GM18517 (cell line): ENCODE measurements around the gene TAF13.

Source experiments
- ATAC-seq: cut with Tn5 transposase; IDR thresholded peaks from one replicate; pipeline ENCODE4 v1.9.1; 2021; ENCODE audit warnings: mild to moderate bottlenecking, moderate library complexity; ENCODE audit not compliant: unreplicated experiment

Gene TAF13, protein sequence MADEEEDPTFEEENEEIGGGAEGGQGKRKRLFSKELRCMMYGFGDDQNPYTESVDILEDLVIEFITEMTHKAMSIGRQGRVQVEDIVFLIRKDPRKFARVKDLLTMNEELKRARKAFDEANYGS

DNA sequence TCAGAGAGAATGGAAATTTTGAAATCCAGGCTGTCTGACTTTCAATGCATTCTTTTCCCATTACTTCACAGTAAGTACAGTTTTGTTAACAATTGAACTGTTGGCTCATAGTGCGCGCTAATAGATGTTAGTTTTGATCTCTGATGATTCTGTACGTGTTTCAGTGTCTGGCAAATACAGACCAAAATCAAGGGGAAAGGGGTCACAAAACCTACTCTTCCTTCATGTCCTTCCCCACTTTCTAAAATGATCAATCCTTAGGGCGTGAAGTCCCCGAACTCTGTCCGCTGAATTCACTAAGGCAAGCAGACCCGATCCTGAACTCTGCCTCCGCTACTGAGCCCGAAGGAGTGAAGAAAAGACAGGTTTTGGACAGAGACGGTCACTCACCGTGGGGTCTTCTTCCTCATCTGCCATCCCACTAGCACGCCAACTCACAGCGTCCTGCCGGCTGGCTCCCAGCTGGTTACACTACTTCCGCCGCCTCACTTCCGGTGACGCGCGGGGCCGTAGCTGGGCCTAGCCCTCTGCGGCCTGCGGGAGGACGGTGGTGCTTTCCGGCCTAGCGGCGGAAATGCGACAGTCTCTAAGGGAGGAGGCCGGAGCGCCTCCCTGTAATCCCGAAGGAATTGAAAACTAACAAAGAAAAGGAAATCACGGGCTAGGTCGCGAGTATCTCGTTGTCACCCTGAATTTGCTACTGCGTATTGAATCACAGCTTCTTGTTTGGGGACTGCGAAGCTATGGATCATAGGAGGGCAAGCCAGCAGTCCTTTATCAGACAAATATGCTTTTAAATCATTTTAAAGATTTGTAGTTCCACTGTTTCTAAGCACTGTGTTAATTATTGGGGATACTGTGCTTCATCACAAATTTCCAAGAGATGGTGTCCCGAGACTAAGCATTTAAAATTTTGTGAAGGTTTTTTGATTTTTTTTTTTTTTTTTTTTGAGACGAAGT lies at the start of gene TAF13:
Gene TAF13, minus strand, starts transcription at position 473 of the 960 bp plus-strand sequence. Its CDS starts 56 bp downstream, at position 417.
- peak; percentile 96 for ATAC-seq

DNA sequence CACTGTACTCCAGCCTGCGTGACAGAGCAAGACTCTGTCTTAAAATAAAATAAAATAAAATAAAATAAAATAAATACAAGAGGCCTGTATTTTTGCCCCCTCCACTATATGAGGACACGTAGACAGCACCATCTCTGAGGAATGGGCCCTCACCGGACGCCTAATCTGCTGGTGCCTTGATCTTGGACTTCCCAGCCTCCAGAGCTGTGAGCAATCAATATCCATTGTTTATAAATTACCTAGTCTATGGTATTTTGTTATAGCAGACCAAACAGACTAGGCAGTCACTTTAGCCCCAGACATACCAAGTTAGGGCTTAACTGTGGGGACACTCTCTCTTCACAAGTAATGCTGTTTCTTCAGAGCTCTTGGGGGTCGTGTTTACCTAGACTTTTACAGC lies 44.6 kb upstream of the TAF13 start:
- no peak for ATAC-seq

DNA sequence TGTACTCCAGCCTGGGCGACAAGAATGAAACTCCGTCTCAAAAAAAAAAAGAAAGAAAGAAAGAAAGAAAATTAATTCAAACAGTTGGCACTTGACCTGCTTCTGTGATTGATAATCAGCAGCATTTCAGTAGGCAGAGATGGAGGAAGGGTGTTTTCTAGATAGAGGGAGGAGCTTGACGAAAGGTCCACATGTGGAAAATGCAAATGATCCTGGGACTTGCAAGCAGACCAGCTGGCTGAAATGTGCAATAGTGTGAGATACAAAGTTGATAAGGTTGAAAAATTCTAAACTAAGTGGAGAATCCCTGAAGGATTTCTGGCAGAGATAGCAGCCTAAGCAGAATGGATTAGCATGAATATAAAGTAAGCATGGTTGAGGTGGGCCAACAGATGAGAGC lies 42.3 kb upstream of the TAF13 start:
- ATAC-seq: no peak

DNA sequence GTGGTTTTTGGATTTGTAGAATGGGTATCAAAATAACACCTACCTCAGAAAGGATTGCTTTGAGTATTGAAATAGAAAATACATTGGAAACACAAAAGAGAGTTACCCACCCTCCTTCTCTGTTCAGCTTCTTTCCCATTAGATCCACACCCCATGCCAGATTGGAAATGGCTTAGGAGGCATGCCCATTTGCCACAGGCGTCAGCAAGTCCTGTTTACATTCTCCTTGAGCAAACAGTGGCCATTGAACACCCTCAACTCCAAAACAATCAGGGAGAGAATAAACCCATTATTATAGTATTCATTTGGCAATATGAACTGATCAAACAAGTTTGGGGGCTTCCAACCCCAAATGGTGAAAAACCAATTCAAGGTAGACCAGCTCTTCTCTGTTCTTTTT lies 40.5 kb upstream of the TAF13 start:
- ATAC-seq: no peak

DNA sequence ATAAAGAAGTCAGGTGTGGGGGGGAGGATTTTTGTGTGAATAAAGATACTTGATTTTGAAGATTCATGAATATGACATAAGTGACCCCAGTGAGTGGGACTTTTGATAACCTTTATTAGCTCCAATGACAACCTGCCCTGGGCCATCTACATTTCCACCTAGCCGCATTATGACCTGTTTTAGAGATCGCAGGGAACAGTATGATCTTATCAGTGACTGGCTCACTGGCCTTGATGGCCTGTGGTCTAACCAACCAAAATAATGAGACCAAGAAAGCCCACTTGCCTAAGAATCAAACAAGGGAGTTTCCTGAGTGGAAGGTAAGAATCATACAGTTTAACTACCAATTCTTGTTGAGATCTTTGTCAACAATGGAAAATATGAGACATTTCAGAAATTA lies 39.9 kb upstream of the TAF13 start:
- ATAC-seq: no peak

DNA sequence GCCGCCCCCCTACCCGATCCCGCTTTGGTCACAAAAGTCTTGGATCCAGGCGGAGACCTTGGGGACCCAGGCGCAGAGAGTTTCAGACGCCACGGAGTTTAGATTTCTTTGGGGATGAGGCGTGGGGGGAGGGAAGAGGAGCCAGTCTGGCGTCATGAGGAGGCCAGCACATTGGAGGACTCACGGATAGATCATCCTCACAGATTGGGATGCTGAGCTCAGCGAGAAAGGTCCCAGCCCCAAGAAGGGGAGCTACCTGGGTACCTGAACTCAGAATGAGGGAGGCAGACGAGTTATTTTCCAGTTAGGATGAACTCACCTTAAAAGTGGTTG lies 38.5 kb upstream of the TAF13 start:
- no peak for ATAC-seq

DNA sequence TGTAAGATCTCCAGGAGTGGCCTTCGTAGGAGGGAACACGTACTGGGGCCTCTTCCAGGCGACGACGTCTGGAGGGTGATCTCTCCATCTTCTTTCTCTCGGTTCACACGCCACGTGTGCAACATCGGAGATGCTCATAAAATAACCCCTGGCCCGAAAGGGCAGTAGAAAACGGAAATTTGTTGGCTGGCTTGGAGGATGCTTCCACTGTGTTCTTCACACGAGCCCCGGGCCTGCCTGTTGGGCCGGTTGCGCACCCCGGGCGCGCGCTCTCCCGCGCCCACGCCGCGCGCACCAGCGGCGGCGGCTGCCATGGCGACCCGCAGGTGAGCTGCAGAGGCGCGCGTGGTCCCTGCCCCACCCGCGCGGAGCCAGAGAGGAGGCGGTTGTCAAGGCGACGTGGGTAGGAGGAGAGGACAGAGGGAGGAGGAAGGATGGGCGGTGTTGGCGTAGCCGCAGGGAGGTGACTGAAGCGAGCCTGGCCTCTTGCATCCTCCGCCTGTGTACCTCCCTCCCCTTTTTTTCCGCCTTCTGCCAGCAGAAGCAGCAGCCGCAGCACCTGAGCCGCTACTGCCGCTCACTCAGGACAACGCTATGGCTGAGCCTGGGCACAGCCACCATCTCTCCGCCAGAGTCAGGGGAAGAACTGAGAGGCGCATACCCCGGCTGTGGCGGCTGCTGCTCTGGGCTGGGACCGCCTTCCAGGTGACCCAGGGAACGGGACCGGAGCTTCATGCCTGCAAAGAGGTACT lies 38.0 kb upstream of the TAF13 start, which contains the start of gene ELAPOR1:
Gene ELAPOR1, plus strand, starts transcription at position 526 of the 752 bp plus-strand sequence. Its CDS starts 69 bp downstream, at position 595.
- ATAC-seq: peak; percentile 57

DNA sequence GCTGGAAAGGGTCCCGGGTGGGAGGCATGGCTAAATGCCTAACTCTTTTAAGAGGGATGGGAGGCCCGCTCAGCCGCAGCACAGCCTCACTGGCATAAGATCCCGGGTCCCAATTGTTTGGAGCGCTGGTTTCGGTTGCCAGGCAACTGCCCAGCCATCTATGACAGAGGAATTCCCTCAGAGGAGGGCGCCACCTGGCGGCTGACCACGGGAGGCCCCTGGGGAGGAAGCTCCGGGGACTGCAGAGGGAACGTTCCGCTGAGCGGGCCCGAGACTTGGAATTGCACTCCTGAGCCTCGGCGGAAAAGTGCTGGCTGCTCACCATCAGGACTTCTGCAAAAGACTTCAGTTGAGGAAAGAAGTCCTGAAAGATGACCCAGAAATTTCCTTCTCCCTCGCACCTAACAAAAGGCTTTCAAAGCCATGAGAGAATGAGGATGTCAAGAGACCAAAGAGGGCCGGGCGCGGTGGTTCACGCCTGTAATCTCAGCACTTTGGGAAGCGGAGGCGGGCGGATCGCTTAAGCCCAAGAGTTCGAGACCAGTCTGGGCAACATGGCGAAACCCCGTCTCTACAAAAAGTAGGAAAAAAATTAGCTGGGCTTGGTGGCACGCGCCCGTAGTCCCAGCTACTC lies 37.0 kb upstream of the TAF13 start:
- ATAC-seq: peak; percentile 72

DNA sequence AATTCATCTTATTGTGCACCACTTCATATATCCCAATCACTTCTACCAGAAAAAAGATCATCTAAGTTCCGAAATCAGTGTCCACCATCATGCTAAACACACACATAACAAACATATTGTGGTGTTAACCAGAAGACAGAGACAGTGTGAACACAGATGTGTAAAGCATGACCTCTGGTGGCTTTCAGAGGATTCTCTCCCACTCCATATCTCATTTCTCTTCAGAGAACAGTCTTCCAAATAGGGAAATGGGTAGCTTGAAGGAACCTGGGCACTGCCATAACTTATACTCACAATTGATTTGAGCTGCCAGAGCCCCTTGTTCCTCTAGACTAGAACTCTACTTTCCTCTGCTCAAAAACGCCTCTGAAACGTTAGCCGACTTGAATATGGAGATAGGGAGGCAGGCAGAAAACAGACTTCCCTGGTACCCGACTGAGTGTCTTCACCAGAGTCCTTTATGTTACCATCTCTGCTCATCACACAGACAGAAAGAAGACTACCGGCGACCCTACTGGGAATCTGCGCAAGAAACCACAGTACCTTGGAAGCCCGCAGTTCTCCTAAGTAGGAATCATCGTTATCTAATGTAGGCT lies 36.4 kb upstream of the TAF13 start:
- ATAC-seq: no peak

DNA sequence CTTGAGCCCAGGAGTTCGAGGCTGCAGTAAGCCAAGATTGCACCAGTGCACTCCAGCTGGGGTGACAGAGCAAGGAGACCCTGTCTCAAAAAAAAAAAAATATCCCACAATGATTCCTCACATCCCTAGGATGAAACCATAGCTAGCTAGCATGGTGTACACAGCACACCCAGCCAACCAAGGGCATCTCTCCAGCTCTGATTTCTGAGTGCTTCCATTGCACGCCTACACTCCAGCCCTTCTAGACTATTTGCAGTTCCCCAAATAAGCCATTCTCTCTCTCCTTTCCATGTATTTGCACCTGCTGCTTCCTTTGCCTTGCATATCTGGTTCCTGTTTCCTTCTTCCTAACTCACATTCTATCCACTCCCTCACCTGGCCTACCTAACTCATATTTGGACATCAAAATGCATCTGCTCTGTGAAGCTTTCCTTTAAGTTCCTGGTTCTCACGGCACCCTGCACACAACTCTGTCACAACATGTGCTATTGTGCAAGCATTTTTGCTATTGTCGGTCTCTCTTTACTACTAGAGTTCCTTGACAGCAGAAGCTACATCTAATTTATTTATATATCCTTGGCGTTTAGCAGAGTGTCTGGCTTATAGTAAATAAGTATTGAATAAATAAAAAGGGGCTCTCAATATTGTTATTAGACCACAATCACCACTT lies 35.7 kb upstream of the TAF13 start:
- no peak for ATAC-seq

DNA sequence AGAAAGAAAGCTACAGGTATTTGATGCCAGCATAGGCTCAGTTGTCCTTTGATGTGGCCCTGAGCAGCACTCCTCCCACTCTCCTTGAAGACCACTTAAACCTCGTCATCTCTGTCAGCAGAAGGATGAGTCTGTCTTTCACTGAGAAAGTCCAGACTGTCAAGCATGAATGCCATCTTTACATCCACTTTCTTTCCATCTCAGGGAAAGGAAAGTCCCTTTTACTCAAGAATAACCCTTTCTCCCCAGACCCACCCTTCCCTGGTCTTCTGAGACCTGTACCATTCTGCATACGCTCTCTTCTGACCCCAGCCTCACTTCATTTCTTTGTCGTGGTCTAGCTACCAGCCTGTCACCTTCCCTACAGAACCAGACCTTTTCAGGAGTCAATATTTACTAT lies 34.1 kb upstream of the TAF13 start:
- ATAC-seq: no peak

DNA sequence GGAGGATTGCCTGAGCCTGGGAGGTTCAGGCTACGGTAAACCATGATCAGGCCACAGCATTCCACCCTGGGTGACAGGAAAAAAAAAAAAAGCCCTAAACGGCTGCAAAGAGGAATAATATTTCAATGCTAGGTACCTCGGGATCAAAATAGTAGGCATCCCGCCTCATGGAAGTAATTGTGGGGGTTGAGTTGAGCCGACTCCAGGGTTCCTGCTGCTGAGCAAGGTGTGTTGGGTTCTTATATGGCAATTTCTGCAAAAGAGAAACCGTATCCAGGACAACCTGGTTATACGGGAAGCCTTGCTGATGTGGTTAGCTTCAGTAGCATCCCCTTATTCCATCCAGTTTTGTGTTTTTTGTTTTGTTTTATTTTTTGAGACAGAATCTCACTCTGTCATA lies 32.0 kb upstream of the TAF13 start:
- no peak for ATAC-seq

DNA sequence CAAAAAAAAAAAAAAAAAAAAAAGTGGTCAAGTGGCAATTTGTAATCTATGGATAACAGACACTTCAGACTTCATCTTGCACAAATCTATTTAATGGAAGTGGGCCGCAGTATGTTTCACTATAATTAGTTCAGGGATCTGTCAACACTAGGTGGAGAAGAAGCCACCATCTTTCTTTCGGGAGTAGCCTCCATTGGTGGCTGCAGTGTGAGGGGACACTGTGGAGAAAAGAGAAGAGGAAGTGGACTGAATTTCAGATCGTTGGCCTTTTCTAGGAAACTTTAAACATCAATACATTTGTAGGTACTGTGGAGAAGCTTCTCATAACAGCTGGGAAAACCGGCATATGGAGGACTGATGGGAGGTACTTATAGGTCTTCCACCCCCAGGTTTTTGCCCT lies 30.1 kb upstream of the TAF13 start:
- ATAC-seq: no peak

DNA sequence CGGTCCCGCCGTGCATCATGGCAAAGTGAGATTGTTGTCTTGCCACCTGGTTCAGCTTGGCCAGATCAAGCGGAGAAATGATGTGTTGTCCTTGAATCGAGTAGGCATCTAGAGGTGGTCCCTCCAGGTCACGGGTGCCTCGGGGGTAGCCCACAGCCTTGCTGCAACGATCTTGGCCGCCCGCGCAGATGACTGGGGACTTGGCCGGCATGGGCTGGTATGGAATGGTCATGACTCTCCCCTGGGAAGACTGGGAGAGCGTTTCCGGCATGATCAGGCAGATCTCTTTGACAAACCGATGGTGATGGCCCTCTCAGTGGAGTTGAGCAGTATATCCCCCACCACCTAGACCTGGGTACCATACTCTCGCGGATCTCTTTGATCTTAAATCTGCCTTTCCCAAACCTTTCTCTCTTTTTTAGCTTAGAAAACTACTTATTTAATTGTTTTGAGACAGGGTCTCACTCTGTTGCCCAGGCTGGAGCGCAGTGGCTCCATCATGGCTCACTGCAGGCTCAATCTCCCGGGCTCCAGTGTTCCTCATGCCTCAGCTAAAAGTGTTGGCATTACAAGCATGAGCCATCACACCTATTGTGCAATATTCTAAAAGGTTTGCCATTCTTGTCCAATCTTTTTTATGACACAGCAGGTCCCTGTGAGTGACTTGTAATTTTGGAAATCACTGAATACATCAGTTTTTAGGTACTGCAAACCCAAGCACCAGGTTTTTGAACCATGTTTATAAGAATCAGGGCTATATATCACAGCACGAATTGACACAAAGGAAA lies 28.8 kb upstream of the TAF13 start:
- ATAC-seq: no peak

DNA sequence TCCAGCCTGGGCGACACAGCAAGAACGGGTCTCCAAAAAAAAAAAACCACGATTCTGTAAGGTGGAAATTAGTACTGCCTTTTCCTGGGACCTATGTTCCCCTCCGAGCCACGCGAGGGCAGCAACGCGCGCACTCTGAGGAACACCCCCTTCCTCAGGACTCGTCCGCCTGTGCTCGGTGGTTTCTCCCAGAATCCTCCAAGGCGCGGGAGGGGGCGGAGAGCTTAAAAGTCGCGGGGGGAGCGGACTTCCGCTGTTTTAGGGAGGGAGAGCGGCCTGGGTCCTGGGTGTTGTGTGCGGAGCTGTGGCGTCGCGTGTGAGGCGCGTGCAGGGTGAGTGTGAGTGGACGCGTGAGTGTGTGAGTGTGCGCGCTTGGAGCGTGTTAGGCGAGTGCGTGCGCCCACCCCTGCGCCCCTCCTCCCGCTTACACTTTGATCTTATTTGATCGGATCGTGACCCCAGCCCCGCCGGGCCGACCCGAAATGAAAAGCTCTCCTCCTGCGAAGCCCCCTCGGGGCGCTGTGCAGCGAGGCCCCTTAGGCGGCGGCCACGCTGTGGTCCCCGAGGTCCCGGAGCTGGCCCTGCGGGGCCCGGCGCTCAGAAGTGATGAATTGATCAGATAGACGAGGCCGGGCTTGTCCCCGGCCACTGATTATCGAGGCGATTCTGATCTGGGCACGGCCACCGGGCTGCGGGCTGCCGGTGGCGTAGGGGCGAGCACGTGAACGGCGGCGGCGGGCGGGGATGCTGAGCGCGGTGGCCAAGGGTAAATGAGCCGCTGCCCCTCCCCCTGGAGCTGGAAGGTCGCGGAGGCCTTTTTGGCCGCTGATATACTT lies 24.4 kb upstream of the TAF13 start:
- ATAC-seq: peak; percentile 82

DNA sequence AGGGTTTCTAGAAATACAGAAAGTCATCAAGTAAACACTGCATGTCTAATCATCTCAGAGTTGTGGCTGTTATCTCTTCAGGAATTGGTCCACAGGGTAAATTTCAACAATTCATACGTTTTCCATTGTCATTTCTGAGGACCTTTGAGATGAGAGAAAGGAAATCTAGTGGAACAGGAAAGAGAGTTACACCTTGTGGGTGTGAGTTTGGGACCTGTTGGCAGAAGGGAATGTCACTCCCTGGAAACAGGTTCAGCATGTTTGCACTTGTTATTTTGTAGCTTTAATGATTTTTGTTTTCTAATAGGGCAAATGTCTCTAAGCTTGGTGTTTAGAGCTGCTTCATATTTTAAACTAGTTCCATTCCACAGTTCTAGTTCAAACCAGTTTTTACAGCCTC lies 20.3 kb upstream of the TAF13 start:
- ATAC-seq: no peak

DNA sequence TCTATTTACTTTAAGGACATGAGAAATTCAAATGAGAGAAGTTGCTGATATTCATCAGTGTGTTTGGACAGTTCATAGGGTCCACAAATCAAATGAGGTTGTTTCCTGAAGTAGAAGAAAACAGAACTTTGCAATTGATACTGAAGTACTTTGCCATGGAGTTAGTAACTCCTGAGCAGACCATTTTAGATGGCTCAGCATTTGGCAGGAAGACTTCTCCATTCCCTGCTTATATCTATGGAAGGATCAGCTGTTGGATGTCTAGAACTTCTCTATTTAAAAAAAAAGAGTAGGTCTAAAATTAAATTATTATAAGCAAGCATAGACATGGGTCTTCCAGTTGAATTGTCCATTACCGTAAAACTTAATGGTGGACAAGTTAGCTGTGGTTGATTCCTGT lies 19.8 kb upstream of the TAF13 start:
- no peak for ATAC-seq

DNA sequence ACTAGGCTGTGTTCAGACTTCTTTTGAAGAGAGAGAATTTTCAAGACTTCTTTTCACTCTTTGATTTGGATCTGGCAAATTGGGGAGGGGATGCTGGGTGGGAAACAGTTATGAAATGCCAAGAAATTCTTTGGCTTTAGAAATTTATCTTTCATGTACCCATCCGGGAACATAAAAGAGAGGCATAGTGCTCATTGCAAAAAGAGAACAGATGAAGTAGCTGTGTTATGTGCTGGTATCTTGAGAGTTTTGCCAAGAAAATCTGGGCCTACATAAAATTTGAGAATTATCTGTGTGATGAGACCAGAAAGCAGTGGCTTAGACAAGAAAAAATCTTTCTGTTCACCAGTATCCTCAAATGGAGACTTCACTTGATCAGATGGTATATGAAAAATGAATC lies 19.1 kb upstream of the TAF13 start:
- no peak for ATAC-seq

DNA sequence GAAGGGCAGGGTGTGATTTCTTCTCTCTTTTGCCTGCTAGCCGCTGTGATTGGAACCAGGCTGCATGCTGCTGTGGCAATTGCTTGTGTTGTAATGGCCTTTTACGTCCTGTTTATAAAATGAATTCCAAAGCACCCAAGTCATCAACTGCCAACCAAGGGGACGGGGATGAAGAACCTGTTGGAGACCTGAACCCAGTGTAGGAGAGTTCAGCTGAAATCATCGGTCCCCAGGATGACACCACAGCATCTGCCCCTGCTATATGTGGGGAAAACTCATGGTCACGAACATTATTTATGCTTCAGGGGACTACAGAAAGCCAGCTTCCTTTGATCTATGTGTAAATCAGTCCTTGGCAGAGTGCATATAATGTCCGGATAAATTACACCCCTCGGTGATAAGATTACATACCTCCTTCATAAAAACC lies 18.6 kb upstream of the TAF13 start:
- no peak for ATAC-seq
